Measurements from ENCODE around the gene MRPL39.

GRCh38 chr21:25615880-25616279, 8.6 kb upstream of the MRPL39 start:
- no peak for TF ChIP-seq CTCF (IDR thresholded peaks at IDR 0.05)
- TF ChIP-seq POLR2A (IDR thresholded peaks at IDR 0.05): no peak
